CD14-positive monocyte (primary cell): ENCODE data around the gene CFAP221. TPM values are rescaled to one million over a fixed set of nuclear protein-coding genes. Genes with fewer than 3 reads are reported as not detected.

Experiments
- DNase-seq, 3 donors: peaks; one replicate each; pipeline ENCODE4 v3.0.0-alpha.2; 2011 to 2022
- H2AFZ ChIP-seq: 2 replicates; pipeline ENCODE4 v1.6.0; 2012; ENCODE audit warnings: mild to moderate bottlenecking, low read depth, low read length, inconsistent platforms; ENCODE audit not compliant: insufficient read depth, poor library complexity, severe bottlenecking
- H3K27ac ChIP-seq, 2 donors: 1 replicate in 1 of 2; 2 replicates in 1 of 2; pipeline ENCODE4 v1.5.1; 2012 to 2013; ENCODE audit warnings: low read length in 2 of 2, control low read depth in 1 of 2, inconsistent platforms in 1 of 2, low read depth in 1 of 2, mild to moderate bottlenecking in 1 of 2
- H3K27me3 ChIP-seq, 2 donors: one replicate each; pipeline versions ENCODE4 v1.6.0 to v1.6.1; 2011 to 2013; ENCODE audit warnings: low read length in 2 of 2; ENCODE audit not compliant: control insufficient read depth in 2 of 2, insufficient read depth in 2 of 2
- H3K36me3 ChIP-seq, 2 donors: replicated peaks in 1 of 2; 1 replicate in 1 of 2; 2 replicates in 1 of 2; pipeline versions ENCODE4 v1.5.1 to v1.6.1; 2012 to 2013; ENCODE audit warnings: low read length in 2 of 2, control low read depth in 1 of 2, inconsistent platforms in 1 of 2, mild to moderate bottlenecking in 1 of 2; ENCODE audit not compliant: insufficient read depth in 2 of 2, control insufficient read depth in 1 of 2
- H3K4me1 ChIP-seq, 2 donors: 1 replicate in 1 of 2; 2 replicates in 1 of 2; pipeline versions ENCODE4 v1.5.1 to v1.6.1; 2012 to 2013; ENCODE audit warnings: low read length in 2 of 2, control low read depth in 1 of 2, inconsistent platforms in 1 of 2, mild to moderate bottlenecking in 1 of 2, moderate library complexity in 1 of 2; ENCODE audit not compliant: insufficient read depth in 2 of 2, control insufficient read depth in 1 of 2
- H3K4me2 ChIP-seq: replicated peaks from 2 replicates; pipeline ENCODE3; 2012; ENCODE audit warnings: low read length, moderate library complexity, mild to moderate bottlenecking; ENCODE audit not compliant: poor library complexity, severe bottlenecking; ENCODE audit errors: extremely low read depth
- H3K4me3 ChIP-seq, 3 experiments: fragments of 200-600 bp in 1 of 3; sonication (generic) in 1 of 3; replicated peaks in 1 of 3; 1 replicate in 2 of 3; 2 replicates in 1 of 3; pipeline ENCODE4 v1.5.1; 2011 to 2013; ENCODE audit warnings: low read length in 3 of 3, mild to moderate bottlenecking in 3 of 3, control low read depth in 2 of 3, low read depth in 2 of 3, inconsistent platforms in 1 of 3, moderate library complexity in 1 of 3
- H3K79me2 ChIP-seq: 2 replicates; pipeline ENCODE4 v1.6.0; 2012; ENCODE audit warnings: mild to moderate bottlenecking, control low read depth, inconsistent platforms, low read length, moderate library complexity; ENCODE audit not compliant: insufficient read depth
- H3K9ac ChIP-seq: 2 replicates; pipeline ENCODE4 v1.6.0; 2017; ENCODE audit warnings: low read length, mild to moderate bottlenecking; ENCODE audit not compliant: insufficient read depth, poor library complexity, severe bottlenecking
- H3K9me3 ChIP-seq, 2 donors: replicated peaks in 1 of 2; 1 replicate in 1 of 2; 2 replicates in 1 of 2; pipeline versions ENCODE4 v1.5.1 to v1.6.1; 2012 to 2013; ENCODE audit warnings: low read length in 2 of 2, control low read depth in 1 of 2; ENCODE audit not compliant: control insufficient read depth in 1 of 2, insufficient read depth in 1 of 2
- H4K20me1 ChIP-seq: 2 replicates; pipeline ENCODE4 v1.6.0; 2012; ENCODE audit warnings: mild to moderate bottlenecking, low read length, control low read depth, moderate library complexity; ENCODE audit not compliant: insufficient read depth
- H3K27ac Mint-ChIP-seq, 7 donors: one replicate each; pipeline ENCODE4 v1.8.0; 2020; ENCODE audit warnings: mild to moderate bottlenecking in 7 of 7, mixed read lengths in 7 of 7, moderate library complexity in 6 of 7, inconsistent platforms in 2 of 7
- H3K27me3 Mint-ChIP-seq, 3 donors: one replicate each; pipeline ENCODE4 v1.8.0; 2021 to 2022; ENCODE audit warnings: low read depth in 3 of 3, mild to moderate bottlenecking in 3 of 3, mixed read lengths in 3 of 3, moderate library complexity in 3 of 3, inconsistent platforms in 1 of 3
- H3K36me3 Mint-ChIP-seq, 2 donors: one replicate each; pipeline ENCODE4 v1.8.0; 2020; ENCODE audit warnings: mixed read lengths in 2 of 2, inconsistent platforms in 1 of 2, mild to moderate bottlenecking in 1 of 2
- H3K4me1 Mint-ChIP-seq: one replicate; pipeline ENCODE4 v1.8.0; 2020; ENCODE audit warnings: mild to moderate bottlenecking, mixed read lengths
- H3K4me3 Mint-ChIP-seq, 2 donors: one replicate each; pipeline ENCODE4 v1.8.0; 2020; ENCODE audit warnings: mild to moderate bottlenecking in 2 of 2, mixed read lengths in 2 of 2, moderate library complexity in 1 of 2
- H3K9me3 Mint-ChIP-seq, 7 donors: one replicate each; pipeline ENCODE4 v1.8.0; 2020 to 2022; ENCODE audit warnings: mixed read lengths in 7 of 7, mild to moderate bottlenecking in 6 of 7, moderate library complexity in 6 of 7, inconsistent platforms in 2 of 7
- CTCF ChIP-seq: fragments of 200-600 bp; IDR thresholded peaks from one replicate; pipeline ENCODE4 v1.8.0; 2022; ENCODE audit warnings: antibody characterized with exemption, mild to moderate bottlenecking
- WGBS: methylation state at CpG from one replicate; pipeline ENCODE4 v1.1.5; 2013; ENCODE audit warnings: missing lambda C conversion rate; ENCODE audit not compliant: insufficient coverage; 5-methylcytosine and 5-hydroxymethylcytosine counted together
- intact Hi-C, 2 donors: fragments of 100-400 bp; cut with micrococcal nuclease; formaldehyde crosslinking; loops; one replicate each; pipeline versions ENCODE4 v1.15.0 to v1.15.1; 2023
- polyA plus RNA-seq, 3 donors: library from polyadenylated mRNA; depleted of rRNA in 1 of 3; unstranded in 2 of 3; stranded (reverse) in 1 of 3; fragments of 300-500 nt in 2 of 3; fragments of >200 nt in 1 of 3; fragmentation: Illumina TruSeq in 2 of 3; gene quantifications; 1 replicate in 2 of 3; 2 replicates in 1 of 3; pipeline ENCODE4 v1.2.3, GENCODE V29; 2012 to 2021

The CFAP221 gene
- polyA plus RNA-seq, 3 donors: not detected

GRCh38 chr2:119574864-119575263 lies 30.6 kb downstream of the CFAP221 start:
- no peaks in the 10 kb centered on the region for H4K20me1 ChIP-seq
- intact Hi-C loops: no loop called here
- Mint-ChIP-seq H3K27ac (no peak overlapping the region), H3K27me3 (peaks cover 0 to 5% (median 0%) of the 10 kb centered on the region in 3 donors), H3K36me3 (no peaks in the 10 kb centered on the region), H3K4me3 (no peak overlapping the region), H3K4me1 (no peaks in the 10 kb centered on the region), H3K9me3 (peaks cover 0 to 13% (median 1%) of the 10 kb centered on the region in 7 donors)
- WGBS: no CpG with 5 or more reads among the region's 2 CpGs
- no peaks in the 10 kb centered on the region for H3K27me3 ChIP-seq
- TF ChIP-seq CTCF: no peak
- no peak overlapping the region for H3K4me3 ChIP-seq
- H3K9me3 ChIP-seq: peaks cover 0 to 4% of the 10 kb centered on the region in 2 donors
- no peak overlapping the region for H2AFZ ChIP-seq
- H3K4me1 ChIP-seq: no peaks in the 10 kb centered on the region
- no peak overlapping the region for H3K27ac ChIP-seq
- no peak for DNase-seq
- H3K36me3 ChIP-seq: no peaks in the 10 kb centered on the region
- H3K4me2 ChIP-seq: no peak overlapping the region
- H3K79me2 ChIP-seq: no peaks in the 10 kb centered on the region
- H3K9ac ChIP-seq: no peak overlapping the region

DNA sequence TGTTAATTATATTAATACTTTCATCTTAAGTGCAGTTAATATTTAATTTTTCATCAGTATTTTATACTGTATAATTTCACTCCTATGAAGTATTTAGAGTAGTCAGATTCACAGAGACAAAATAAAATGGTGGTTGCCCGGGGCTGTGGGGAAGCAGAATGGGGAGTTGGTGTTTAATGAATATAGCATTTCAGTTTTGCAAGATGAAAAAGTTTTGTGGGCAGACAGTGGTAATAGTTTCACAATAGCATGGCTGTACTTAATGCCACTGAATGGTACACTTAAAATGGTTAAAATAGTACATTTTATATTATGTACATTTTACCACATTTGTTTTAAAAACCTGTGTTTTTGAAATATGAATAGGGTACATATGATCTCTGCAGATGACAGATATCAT lies 31.2 kb downstream of the CFAP221 start:
- H3K4me3 ChIP-seq: no peak overlapping the region
- Mint-ChIP-seq H3K4me3 (no peak overlapping the region), H3K4me1 (no peaks in the 10 kb centered on the region), H3K9me3 (peaks cover 0 to 13% (median 1%) of the 10 kb centered on the region in 7 donors), H3K36me3 (no peaks in the 10 kb centered on the region), H3K27ac (no peak overlapping the region), H3K27me3 (peaks cover 0 to 5% (median 0%) of the 10 kb centered on the region in 3 donors)
- no peak for DNase-seq
- intact Hi-C loops: no loop called here
- no peak overlapping the region for H3K9ac ChIP-seq
- no peak overlapping the region for H2AFZ ChIP-seq
- H3K79me2 ChIP-seq: no peaks in the 10 kb centered on the region
- no peaks in the 10 kb centered on the region for H3K4me1 ChIP-seq
- no peaks in the 10 kb centered on the region for H3K27me3 ChIP-seq
- no peak overlapping the region for H3K27ac ChIP-seq
- no peak for TF ChIP-seq CTCF
- no peaks in the 10 kb centered on the region for H4K20me1 ChIP-seq
- peaks cover 0 to 4% of the 10 kb centered on the region in 2 donors for H3K9me3 ChIP-seq
- no peak overlapping the region for H3K4me2 ChIP-seq
- no peaks in the 10 kb centered on the region for H3K36me3 ChIP-seq
- WGBS: 60% methylated on average over 1 of the region's 1 CpG
